Gastrocnemius medialis (tissue), 4 donors: ENCODE data around the gene INSYN2B. TPM values are rescaled to one million over a fixed set of nuclear protein-coding genes. Genes with fewer than 3 reads are reported as not detected.

Experiments
- ATAC-seq, 2 donors: fragments of 150-250 bp; one replicate each; pipeline ENCODE4 v1.9.1; 2016
- DNase-seq, 2 donors: peaks; one replicate each; pipeline ENCODE4 v3.0.0-alpha.2; 2019
- H3K27ac ChIP-seq, 4 donors: fragments of 200-600 bp; sonication (generic); 1 replicate in 1 of 4; 2 replicates in 3 of 4; pipeline ENCODE4 v1.5.1; 2016 to 2018; ENCODE audit warnings: mild to moderate bottlenecking in 2 of 4, moderate library complexity in 1 of 4
- H3K27me3 ChIP-seq, 3 donors: fragments of 200-600 bp; sonication (generic) in 2 of 3; 1 replicate in 1 of 3; 2 replicates in 2 of 3; pipeline versions ENCODE4 v1.5.1 to v1.6.0; 2016 to 2019; ENCODE audit warnings: mild to moderate bottlenecking in 1 of 3, moderate library complexity in 1 of 3
- H3K36me3 ChIP-seq, 2 donors: fragments of 200-600 bp; sonication (generic) in 1 of 2; one replicate each; pipeline ENCODE4 v1.5.1; 2017 to 2018
- H3K4me1 ChIP-seq, 2 donors: fragments of 200-600 bp; sonication (generic) in 1 of 2; one replicate each; pipeline ENCODE4 v1.5.1; 2016 to 2017; ENCODE audit warnings: mild to moderate bottlenecking in 2 of 2
- H3K4me3 ChIP-seq, 4 donors: fragments of 200-600 bp; sonication (generic) in 3 of 4; 1 replicate in 1 of 4; 2 replicates in 3 of 4; pipeline ENCODE4 v1.5.1; 2016 to 2019; ENCODE audit warnings: mild to moderate bottlenecking in 2 of 4
- H3K9me3 ChIP-seq, 3 donors: fragments of 200-600 bp; sonication (generic) in 2 of 3; 1 replicate in 1 of 3; 2 replicates in 2 of 3; pipeline ENCODE4 v1.5.1; 2016 to 2019
- CTCF ChIP-seq, 5 experiments: fragments of 450-650 bp in 3 of 5; fragments of 200-600 bp in 2 of 5; sonication (generic) in 2 of 5; IDR thresholded peaks in 4 of 5; conservative IDR thresholded peaks in 1 of 5; 1 replicate in 4 of 5; 2 replicates in 1 of 5; pipeline ENCODE4 v1.5.1; 2016 to 2019; ENCODE audit warnings: antibody characterized with exemption in 5 of 5, mild to moderate bottlenecking in 3 of 5, moderate library complexity in 3 of 5
- POLR2A ChIP-seq, 2 donors: fragments of 450-650 bp; IDR thresholded peaks; one replicate each; pipeline ENCODE4 v1.6.1; 2017; ENCODE audit warnings: antibody characterized with exemption in 2 of 2, mild to moderate bottlenecking in 2 of 2, moderate library complexity in 2 of 2
- in situ Hi-C, 4 donors: fragments of 200-750 bp; cut with MboI; loops; one replicate each; pipeline versions ENCODE4 v1.15.0 to v1.8.0; 2017; ENCODE audit warnings: low sequenced_read_pairs in 4 of 4
- intact Hi-C: fragments of 100-400 bp; cut with DNase I; formaldehyde crosslinking; loops from one replicate; pipeline ENCODE4 v1.15.1; 2023; ENCODE audit warnings: low total_unique reads
- total RNA-seq, 4 donors: library from RNA; depleted of rRNA; stranded (reverse); fragments of >200 nt; gene quantifications; one replicate each; pipeline versions ENCODE4 v1.1.0 to v1.2.3, GENCODE V29; 2016

The INSYN2B gene
- total RNA-seq, 4 donors from 2014 or later, result 0.07 TPM; not detected in 3

GRCh38 chr5:169848792-169849191, 131.5 kb downstream of the INSYN2B start:
- Histone ChIP-seq H3K9me3 (no peaks in the 10 kb centered on the region), H3K4me3 (no peak overlapping the region), H3K36me3 (no peaks in the 10 kb centered on the region), H3K27ac (no peak overlapping the region), H3K27me3 (no peaks in the 10 kb centered on the region), H3K4me1 (no peaks in the 10 kb centered on the region)
- intact Hi-C loops, result no loop called here
- in situ Hi-C loops, result no loop called here
- no peak for ATAC-seq
- no peak for DNase-seq
- no peak for TF ChIP-seq CTCF (IDR thresholded peaks at IDR 0.05 in 4 of 5, conservative IDR thresholded peaks at IDR 0.05 in 1 of 5)
- TF ChIP-seq POLR2A (IDR thresholded peaks at IDR 0.05), result no peak

GRCh38 chr5:169848271-169848670, 132.0 kb downstream of the INSYN2B start:
- in situ Hi-C loops (no loop called here), intact Hi-C loops (no loop called here)
- DNase-seq, result no peak
- Histone ChIP-seq H3K27ac (no peak overlapping the region), H3K4me3 (no peak overlapping the region), H3K9me3 (no peaks in the 10 kb centered on the region), H3K27me3 (no peaks in the 10 kb centered on the region), H3K36me3 (no peaks in the 10 kb centered on the region), H3K4me1 (no peaks in the 10 kb centered on the region)
- no peak for ATAC-seq
- TF ChIP-seq CTCF (IDR thresholded peaks at IDR 0.05 in 4 of 5, conservative IDR thresholded peaks at IDR 0.05 in 1 of 5), result no peak
- TF ChIP-seq POLR2A (IDR thresholded peaks at IDR 0.05), result no peak

- H3K4me3 ChIP-seq, result no peak overlapping the region
- DNase-seq (no peak), ATAC-seq (no peak)
- TF ChIP-seq POLR2A (IDR thresholded peaks at IDR 0.05) (no peak), CTCF (IDR thresholded peaks at IDR 0.05 in 4 of 5, conservative IDR thresholded peaks at IDR 0.05 in 1 of 5) (no peak)
- no peak overlapping the region for H3K27ac ChIP-seq
- in situ Hi-C loops, result no loop called here
- intact Hi-C loops, result no loop called here
- H3K27me3 ChIP-seq, result no peaks in the 10 kb centered on the region
- no peaks in the 10 kb centered on the region for H3K36me3 ChIP-seq
- H3K4me1 ChIP-seq, result no peaks in the 10 kb centered on the region
- H3K9me3 ChIP-seq, result no peaks in the 10 kb centered on the region
Measured at GRCh38 chr5:169847519-169847918, 132.8 kb downstream of the INSYN2B start.

GRCh38 chr5:169842699-169843098, 137.6 kb downstream of the INSYN2B start:
- TF ChIP-seq POLR2A (IDR thresholded peaks at IDR 0.05), result no peak
- no peak for TF ChIP-seq CTCF (IDR thresholded peaks at IDR 0.05 in 4 of 5, conservative IDR thresholded peaks at IDR 0.05 in 1 of 5)
- in situ Hi-C loops, result no loop called here
- Histone ChIP-seq H3K9me3 (no peaks in the 10 kb centered on the region), H3K4me3 (no peak overlapping the region), H3K27me3 (no peaks in the 10 kb centered on the region), H3K27ac (no peak overlapping the region), H3K4me1 (no peaks in the 10 kb centered on the region), H3K36me3 (no peaks in the 10 kb centered on the region)
- ATAC-seq, result no peak
- intact Hi-C loops, result no loop called here
- no peak for DNase-seq

- Histone ChIP-seq H3K36me3 (no peaks in the 10 kb centered on the region), H3K4me3 (no peak overlapping the region), H3K9me3 (no peaks in the 10 kb centered on the region), H3K27ac (no peak overlapping the region), H3K27me3 (no peaks in the 10 kb centered on the region), H3K4me1 (no peaks in the 10 kb centered on the region)
- in situ Hi-C loops (no loop called here), intact Hi-C loops (no loop called here)
- DNase-seq, result no peak
- no peak for ATAC-seq
- no peak for TF ChIP-seq POLR2A (IDR thresholded peaks at IDR 0.05)
- no peak for TF ChIP-seq CTCF (IDR thresholded peaks at IDR 0.05 in 4 of 5, conservative IDR thresholded peaks at IDR 0.05 in 1 of 5)
Measured at GRCh38 chr5:169840405-169840804, 139.9 kb downstream of the INSYN2B start.
